Measurements from ENCODE around the gene CAMK4.
"Not testable (repeated sequence)": the region's sequence is repeated elsewhere in the genome, so short reads cannot be mapped to it uniquely, and the experiment has no call there.

The CAMK4 gene

DNA sequence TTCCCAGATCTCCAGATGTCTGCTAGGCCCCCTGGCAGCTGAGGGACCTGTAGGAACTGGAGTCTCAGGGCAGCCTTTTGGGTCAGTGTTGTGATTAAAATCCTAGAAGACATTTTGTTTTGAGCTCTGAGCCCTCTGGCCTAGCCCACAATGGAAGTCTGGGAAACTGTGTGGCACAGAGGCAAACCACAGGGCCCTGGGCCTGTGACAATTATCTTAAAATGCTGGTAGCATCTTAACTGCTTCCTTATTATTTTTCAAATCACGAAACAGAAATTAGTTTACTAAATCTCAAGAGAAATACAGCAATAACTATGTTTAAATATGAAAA, 162.6 kb downstream of the CAMK4 start:
- DNase-seq, result no peak

DNA sequence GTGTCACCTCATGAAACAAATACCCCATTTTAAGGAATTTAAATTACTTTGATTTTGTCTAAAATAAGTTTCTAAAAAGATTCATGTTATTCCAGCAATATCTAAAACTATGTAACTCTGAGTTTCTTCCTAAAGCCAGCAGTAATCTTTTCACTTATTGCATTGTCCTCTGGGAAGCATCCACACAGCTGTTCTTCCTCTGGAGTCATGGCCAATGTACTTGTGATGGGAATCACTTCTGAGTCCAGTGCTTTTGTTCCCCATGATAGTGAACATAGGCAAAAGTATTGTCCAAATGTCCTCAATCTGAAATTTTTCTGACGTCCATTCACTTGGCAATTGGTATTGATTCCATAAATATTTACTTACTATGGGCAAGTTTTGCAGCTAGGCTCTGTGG, 163.2 kb downstream of the CAMK4 start:
- no peak for DNase-seq

GRCh38 chr5:111389390-111390082, 165.4 kb downstream of the CAMK4 start:
- DNase-seq, result no peak

- no peak for DNase-seq
These were observed 168.0 kb downstream of the CAMK4 start for GRCh38 chr5:111392181-111392580.

- DNase-seq, result no peak
These were observed 170.4 kb downstream of the CAMK4 start for GRCh38 chr5:111394586-111394985.

DNA sequence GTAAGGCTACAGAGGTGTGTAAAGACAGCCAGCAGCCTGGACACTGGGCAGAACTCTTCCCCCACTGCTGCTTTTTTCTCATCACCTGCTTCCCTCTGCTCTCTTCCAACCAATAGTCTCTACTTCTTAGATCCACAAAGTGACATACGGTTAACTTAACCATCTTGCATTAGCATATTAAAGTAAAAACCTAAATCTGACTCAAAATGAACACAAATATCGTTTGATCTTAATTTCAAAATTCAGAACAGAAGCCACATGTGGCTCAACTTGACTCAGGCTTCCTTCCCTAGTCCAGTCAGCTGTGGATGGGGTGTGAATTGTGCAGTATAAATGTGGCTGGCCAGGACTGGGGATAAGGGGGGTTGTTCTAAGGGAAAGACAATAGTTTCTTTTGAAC, 173.8 kb downstream of the CAMK4 start:
- DNase-seq, result no peak

- no peak for DNase-seq
These were observed 174.9 kb downstream of the CAMK4 start for GRCh38 chr5:111399113-111399512.

DNA sequence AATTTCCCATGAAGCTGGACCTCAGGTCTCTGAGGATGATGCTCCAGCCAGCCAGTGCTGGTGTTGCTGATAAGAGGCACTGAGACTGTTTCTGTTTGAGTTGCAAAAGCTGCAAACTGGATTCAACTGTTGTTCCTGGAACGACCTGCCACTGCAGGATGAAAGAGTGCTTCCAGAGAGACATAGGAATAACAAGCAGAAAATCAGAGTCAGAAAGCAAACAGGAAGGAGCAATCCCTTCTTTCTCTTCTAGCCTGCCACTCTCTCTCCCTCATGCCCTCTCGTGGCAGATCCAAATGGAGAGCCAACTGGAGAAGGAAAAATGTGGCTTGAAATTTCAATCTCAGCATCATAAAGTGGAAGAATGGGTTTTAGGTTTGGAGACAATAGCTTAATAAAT, 177.7 kb downstream of the CAMK4 start:
- no peak for DNase-seq

DNA sequence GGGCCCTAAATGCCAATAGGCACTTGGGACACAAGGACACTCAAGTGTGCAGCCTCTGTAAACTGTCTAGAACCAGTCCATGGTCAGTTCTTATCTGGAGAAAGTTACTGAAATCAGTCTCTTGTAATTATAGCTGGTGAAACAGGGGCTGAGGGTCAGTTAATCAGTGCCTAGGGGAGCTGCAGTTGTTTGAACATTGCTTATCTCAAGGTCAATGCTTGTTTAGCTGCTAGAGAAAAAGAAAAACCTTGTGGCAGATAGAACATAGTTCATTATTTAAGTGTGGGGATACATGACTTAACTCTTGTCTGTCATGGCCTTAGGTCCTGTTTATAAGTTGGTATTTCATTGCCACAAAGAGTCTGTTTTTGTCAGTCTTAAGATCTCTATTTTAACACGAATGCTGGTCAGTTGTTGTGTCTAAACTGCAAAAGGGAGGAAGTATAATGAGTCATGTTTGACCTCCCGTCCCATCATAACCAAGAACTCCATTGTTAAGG, 180.1 kb downstream of the CAMK4 start:
- no peak for DNase-seq

DNA sequence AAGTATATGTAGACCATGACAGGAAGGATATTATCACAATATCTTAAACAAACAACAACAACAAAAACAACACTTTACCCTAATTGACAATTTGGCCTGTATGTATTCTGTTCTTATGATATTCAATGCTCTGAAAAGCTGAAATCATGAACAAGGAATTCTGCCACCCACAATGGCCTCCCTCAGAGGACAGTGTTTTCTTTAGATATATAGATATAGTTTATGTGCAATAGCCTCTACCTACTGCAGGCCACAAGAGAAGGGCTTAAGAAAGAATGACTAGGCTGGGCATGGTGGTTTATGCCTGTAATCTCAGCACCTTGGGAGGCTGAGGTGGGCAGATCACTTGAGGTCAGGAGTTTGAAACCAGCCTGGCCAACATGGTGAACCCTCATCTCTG, 183.4 kb downstream of the CAMK4 start:
- DNase-seq, result no peak

DNA sequence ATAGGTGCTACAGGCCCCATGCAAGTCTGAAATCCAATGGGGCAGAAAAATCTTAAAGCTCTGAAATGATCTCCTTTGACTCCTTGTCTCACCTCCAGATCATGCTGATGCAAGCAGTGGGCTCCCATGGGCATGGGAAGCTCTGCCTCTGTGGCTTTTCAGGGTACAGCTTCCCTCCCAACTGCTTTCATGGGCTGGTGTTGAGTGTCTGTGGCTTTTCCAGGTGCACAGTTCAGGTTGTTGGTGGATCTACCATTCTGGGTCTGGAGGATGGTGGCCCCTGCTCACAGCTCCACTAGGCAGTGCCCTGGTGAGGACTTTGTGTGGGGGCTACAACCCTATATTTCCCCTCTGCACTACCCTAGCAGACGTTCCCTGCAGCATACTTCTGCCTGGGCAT, 184.6 kb downstream of the CAMK4 start:
- DNase-seq, result no peak

DNA sequence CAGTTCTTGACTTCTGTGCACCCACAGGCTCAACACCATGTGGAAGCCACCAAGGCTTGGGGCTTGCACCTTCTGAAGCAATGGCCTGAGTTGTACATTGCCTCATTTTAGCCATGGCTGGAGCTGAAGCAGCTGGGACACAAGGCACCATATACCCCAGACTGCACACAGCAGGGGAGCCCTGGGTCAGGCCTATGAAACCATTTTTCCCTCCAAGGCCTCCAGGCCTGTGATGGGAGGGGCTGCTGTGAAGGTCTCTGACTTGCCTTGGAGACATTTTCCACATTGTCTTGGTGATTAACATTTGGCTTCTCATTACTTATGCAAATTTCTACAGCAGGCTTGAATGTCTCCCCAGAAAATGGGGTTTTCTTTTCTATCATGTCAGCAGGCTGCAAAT, 185.1 kb downstream of the CAMK4 start:
- DNase-seq, result not testable (repeated sequence)

DNA sequence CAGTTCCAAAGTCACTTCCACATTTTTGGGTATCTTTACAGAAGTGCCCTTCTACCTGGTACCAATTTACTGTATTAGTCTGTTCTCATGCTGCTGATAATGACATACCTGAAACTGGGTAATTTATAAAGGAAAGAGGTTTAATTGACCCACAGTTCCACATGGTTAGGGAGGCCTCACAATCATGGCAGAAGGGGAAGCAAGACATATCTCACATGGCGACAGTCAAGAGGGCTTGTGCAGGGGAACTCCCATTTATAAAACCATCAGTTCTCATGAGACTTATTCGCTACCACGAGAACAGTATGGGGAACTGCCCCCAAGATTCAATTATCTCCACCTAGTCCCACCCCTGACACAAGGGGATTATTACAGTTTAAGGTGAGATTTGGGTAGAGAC, 185.9 kb downstream of the CAMK4 start:
- DNase-seq, result not testable (repeated sequence)

GRCh38 chr5:111411301-111411700, 187.1 kb downstream of the CAMK4 start:
- no peak for DNase-seq

GRCh38 chr5:111412593-111412992, 188.4 kb downstream of the CAMK4 start:
- no peak for DNase-seq

GRCh38 chr5:111415053-111415452, 190.9 kb downstream of the CAMK4 start:
- DNase-seq, result no peak

GRCh38 chr5:111422245-111422644, 198.1 kb downstream of the CAMK4 start:
- no peak for DNase-seq

GRCh38 chr5:111422747-111423720, 198.8 kb downstream of the CAMK4 start:
- DNase-seq, result no peak

- no peak for DNase-seq
These were observed 201.0 kb downstream of the CAMK4 start for GRCh38 chr5:111425205-111425604.

- no peak for DNase-seq
These were observed 203.6 kb downstream of the CAMK4 start for GRCh38 chr5:111427762-111428161.

- DNase-seq, result no peak
These were observed 208.8 kb downstream of the CAMK4 start for GRCh38 chr5:111432883-111433536.

- DNase-seq, result no peak
These were observed 210.6 kb downstream of the CAMK4 start for GRCh38 chr5:111434800-111435199.

DNA sequence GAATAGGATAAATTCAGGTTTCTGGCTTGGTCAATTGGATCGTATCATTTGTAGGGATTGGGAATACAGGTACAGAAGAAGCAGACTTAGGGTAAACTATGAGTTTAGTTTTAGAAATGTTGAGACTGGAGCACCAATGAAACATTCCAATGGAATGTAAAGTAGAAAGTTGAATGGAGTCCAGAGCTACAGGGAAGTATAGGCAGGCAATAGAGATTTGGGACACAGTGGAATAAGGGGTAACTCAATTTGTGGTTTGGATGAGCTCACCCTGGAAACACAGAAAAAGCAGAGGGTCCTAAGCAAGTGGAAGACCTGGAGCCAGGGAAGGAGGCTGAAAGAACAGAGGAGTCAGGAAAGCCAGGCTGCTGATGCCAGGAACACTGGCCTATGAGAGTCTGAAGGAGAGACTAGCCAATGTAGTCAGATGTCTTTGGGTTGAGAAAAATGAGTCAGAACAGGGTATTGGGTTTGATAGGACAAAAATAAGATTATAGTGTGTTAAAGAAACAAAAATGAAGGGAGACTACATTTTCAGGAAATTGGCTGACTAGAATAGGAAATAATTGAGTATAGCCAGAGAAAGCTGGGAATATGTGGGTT, 215.4 kb downstream of the CAMK4 start:
- DNase-seq, result no peak
